Heart left ventricle (tissue), 16 donors: Measurements from ENCODE around the gene LRRC74B. TPM values are rescaled to one million over a fixed set of nuclear protein-coding genes. Genes with fewer than 3 reads are reported as not detected.

Source experiments
- ATAC-seq, 4 donors: fragments of 200-7000 bp; cut with Tn5 transposase; one replicate each; pipeline ENCODE4 v1.9.1; 2020 to 2022; ENCODE audit warnings: moderate library complexity in 4 of 4, mild to moderate bottlenecking in 3 of 4, moderate number of reproducible peaks in 1 of 4
- DNase-seq, 5 donors: peaks; one replicate each; pipeline ENCODE4 v3.0.0-alpha.2; 2020
- H3K27ac ChIP-seq, 12 donors: fragments of 200-600 bp; sonication (generic) in 4 of 12; one replicate each; pipeline versions ENCODE4 v1.5.0 to v1.8.0; 2016 to 2022; ENCODE audit warnings: mild to moderate bottlenecking in 2 of 12
- H3K27me3 ChIP-seq, 9 donors: fragments of 200-600 bp; sonication (generic) in 2 of 9; one replicate each; pipeline versions ENCODE4 v1.5.1 to v1.8.0; 2016 to 2022; ENCODE audit warnings: mild to moderate bottlenecking in 3 of 9
- H3K36me3 ChIP-seq, 9 donors: fragments of 200-600 bp; sonication (generic) in 2 of 9; one replicate each; pipeline versions ENCODE4 v1.5.0 to v1.8.0; 2018 to 2022; ENCODE audit warnings: mild to moderate bottlenecking in 2 of 9
- H3K4me1 ChIP-seq, 12 donors: fragments of 200-600 bp; sonication (generic) in 4 of 12; one replicate each; pipeline versions ENCODE4 v1.5.0 to v1.8.0; 2016 to 2022; ENCODE audit warnings: mild to moderate bottlenecking in 3 of 12
- H3K4me3 ChIP-seq, 12 donors: fragments of 200-600 bp; sonication (generic) in 4 of 12; one replicate each; pipeline versions ENCODE4 v1.5.0 to v1.8.0; 2017 to 2022; ENCODE audit warnings: mild to moderate bottlenecking in 9 of 12, moderate library complexity in 4 of 12
- H3K9me3 ChIP-seq, 12 donors: fragments of 200-600 bp; sonication (generic) in 4 of 12; one replicate each; pipeline versions ENCODE4 v1.5.0 to v1.8.0; 2016 to 2022; ENCODE audit warnings: mild to moderate bottlenecking in 1 of 12
- CTCF ChIP-seq, 12 donors: fragments of 200-600 bp; sonication (generic) in 4 of 12; IDR thresholded peaks; one replicate each; pipeline versions ENCODE4 v1.5.0 to v1.8.0; 2018 to 2022; ENCODE audit warnings: antibody characterized with exemption in 12 of 12, mild to moderate bottlenecking in 5 of 12
- POLR2A ChIP-seq, 2 donors: fragments of 450-650 bp; IDR thresholded peaks; one replicate each; pipeline ENCODE4 v1.6.1; 2017; ENCODE audit warnings: antibody characterized with exemption in 2 of 2, mild to moderate bottlenecking in 2 of 2, moderate library complexity in 2 of 2
- WGBS, 4 donors: extraction: QIAGEN DNeasy Blood & Tissue Kit in 2 of 4; methylation state at CpG; one replicate each; pipeline versions ENCODE4 v1.1.5 to v1.1.7; 2013 to 2018; 5-methylcytosine and 5-hydroxymethylcytosine counted together
- intact Hi-C, 10 donors: fragments of 100-400 bp; cut with DNase I; formaldehyde crosslinking; loops; one replicate each; pipeline versions ENCODE4 v1.11.1 to v1.14.2; 2022
- polyA plus RNA-seq, 2 donors: library from polyadenylated mRNA; stranded (reverse); fragments of 200-250 nt; gene quantifications; one replicate each; pipeline ENCODE4 v1.2.3, GENCODE V29; 2013
- total RNA-seq, 9 donors: library from RNA; depleted of rRNA in 2 of 9; stranded (reverse); fragments of >200 nt in 2 of 9; fragmentation: NEBNext Ultra II Directional in 3 of 9; extraction: Animal tissue kit (Norgen Biotek cat#: 25700) in 3 of 9; gene quantifications; one replicate each; pipeline versions ENCODE4 v1.1.0 to v1.2.4, GENCODE V29; 2016 to 2023
- donor health status: ischemic (EF 13 %, LVEDD 7.1; RV severe dilation, severe dysfunction).
- donor health status: healthy with polysubstance abuse.
- donor health status: DM: no; HTN: yes; CAD: no.
- donor health status: DM: no; HTN: no; CAD: no.
- donor health status: ischemic (EF 25% LVEDD 6.9; RV normal size, moderate dysfunction).
- donor health status: ischemic (EF 25% LVEDD 5.7; RV mildly dilated, moderate dysfunction).
- donor health status: healthy.
- donor health status: DM: yes; HTN: yes; CAD: no.
- donor health status: ischemic (EF 35%, LVEDD 5.7; RV mildly dilated, moderate dysfunction).
- donor health status: nonischemic (EF 11% LVEDD 7.7; RV severe dilation, severe dysfunction).
- donor health status: DM: yes; HTN: yes; CAD: no.
- donor health status: PGD.
- donor health status: ischemic (EF 29% LVEDD 5.4; RV normal size, mild dysfunction).
- donor health status: nonischemic (EF 23%, LVEDD 6.1; RV moderate dilation, normal function).

LRRC74B gene
- total and polyA plus RNA-seq, 11 donors, result not detected

DNA sequence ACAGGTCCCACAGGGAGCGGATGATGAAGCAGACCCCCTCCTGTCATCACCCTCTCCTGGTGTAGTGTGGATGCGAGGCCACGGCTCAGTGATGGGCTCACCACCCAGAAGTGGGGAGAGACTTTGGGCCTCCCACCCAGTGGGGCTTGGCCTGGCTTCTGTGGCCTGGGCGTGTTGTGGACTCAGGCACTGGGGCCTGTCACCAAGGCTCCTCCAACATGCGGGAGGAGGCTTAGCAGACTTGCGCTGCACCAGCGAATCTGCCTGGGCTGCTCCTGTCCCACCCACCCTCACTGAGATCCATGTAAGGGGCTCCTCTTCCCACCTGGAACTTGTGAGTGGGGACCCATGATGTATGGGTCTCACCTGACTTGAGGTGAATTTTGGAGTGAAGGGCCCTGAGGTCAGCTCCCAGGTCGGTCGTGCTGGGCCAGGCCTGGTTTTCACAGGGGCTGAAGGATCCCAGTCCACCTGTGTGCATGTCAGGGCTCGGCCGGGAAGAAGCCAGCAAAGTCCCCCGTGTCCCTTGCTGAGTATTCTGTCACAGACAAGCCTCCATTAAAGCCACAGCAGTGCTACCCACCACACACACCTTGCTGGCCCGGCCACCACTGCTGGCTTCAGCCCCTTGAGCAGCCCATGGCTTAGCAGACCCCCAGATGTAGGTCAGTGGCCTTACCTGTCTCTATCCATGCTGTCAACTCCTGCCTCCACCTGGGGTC, 48.0 kb upstream of the LRRC74B start:
- peaks cover 0 to 75% (median 54%) of the 10 kb centered on the region in 9 donors for H3K36me3 ChIP-seq
- TF ChIP-seq CTCF (IDR thresholded peaks at IDR 0.05) (no peak), POLR2A (IDR thresholded peaks at IDR 0.05) (no peak)
- ATAC-seq, result no peak
- H3K27ac ChIP-seq, result no peak overlapping the region
- H3K27me3 ChIP-seq, result no peaks in the 10 kb centered on the region
- H3K9me3 ChIP-seq, result no peaks in the 10 kb centered on the region
- WGBS, 4 donors, result 80 to 88% (median 82%) methylated on average over 8 to 13 of the region's 13 CpGs
- intact Hi-C loops, result loop anchor here in 1 of 10 donors (10.0 kb wide), 1 partner anchor 83 kb away; the partner anchor contains the start of gene CRKL
- DNase-seq, result peak in 1 of 5 donors; percentile 6
- peaks cover 3 to 23% (median 18%) of the 10 kb centered on the region in 12 donors for H3K4me1 ChIP-seq
- H3K4me3 ChIP-seq, result no peak overlapping the region

- Histone ChIP-seq H3K27me3 (no peaks in the 10 kb centered on the region), H3K4me3 (no peak overlapping the region), H3K9me3 (no peaks in the 10 kb centered on the region), H3K36me3 (peaks cover 0 to 65% (median 49%) of the 10 kb centered on the region in 9 donors), H3K4me1 (peaks cover 3 to 33% (median 27%) of the 10 kb centered on the region in 12 donors), H3K27ac (no peak overlapping the region)
- ATAC-seq, result no peak
- no peak for TF ChIP-seq POLR2A (IDR thresholded peaks at IDR 0.05)
- no peak for TF ChIP-seq CTCF (IDR thresholded peaks at IDR 0.05)
- intact Hi-C loops, result loop anchor here in 1 of 10 donors (10.0 kb wide), 1 partner anchor 84 kb away; the partner anchor contains the start of gene CRKL
- WGBS, 4 donors, result 70 to 79% (median 71%) methylated on average over 6 to 7 of the region's 7 CpGs
- no peak for DNase-seq
Observed at GRCh38 chr22:20998411-20999336, 47.1 kb upstream of the LRRC74B start.

DNA sequence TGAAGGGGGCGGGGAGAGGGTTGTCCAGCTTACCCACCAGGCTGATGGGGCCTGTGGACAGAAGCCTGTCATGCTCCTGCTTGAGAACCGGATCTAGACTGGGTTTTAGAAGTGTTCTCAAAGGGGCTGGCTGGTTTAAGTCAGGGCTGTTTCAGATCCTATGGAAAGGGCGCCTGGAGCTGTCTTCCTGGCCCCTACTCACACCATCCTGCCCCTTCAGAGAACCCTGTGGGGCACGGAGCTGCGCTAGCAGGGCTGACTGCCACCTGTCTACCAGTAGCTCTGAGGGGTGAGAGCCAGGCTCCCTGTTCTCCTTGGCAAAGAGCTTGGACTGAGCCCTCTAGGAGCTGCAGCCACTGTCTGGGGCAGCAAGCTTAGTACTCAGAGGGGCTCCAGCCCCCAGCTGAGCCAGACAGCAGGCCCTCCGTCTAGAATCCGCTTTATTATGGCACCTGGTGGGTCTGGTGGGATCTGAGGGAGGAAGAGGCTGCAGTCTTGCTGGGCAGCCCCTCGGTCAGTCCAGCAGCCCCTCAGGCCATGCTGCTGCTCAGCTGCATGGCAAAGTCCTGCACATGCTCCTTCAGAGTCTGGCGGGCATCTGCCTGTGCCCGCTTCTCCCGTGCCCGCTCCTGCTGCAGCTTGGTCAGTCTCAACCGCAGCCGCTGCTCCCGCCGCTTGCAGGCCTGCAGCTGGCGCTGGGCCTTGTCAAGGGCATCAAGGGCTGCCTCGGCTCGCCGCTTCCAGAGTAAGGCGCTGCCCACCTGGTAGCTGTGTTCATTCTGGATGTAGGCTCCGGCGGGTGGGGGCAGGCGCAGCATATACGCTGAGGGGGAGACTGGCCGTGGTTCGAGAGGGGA, 46.2 kb upstream of the LRRC74B start:
- Histone ChIP-seq H3K9me3 (no peaks in the 10 kb centered on the region), H3K36me3 (peaks cover 0 to 56% (median 42%) of the 10 kb centered on the region in 9 donors), H3K27ac (peak overlapping the region in 1 of 12 donors; percentile 98), H3K27me3 (no peaks in the 10 kb centered on the region), H3K4me1 (peaks cover 3 to 36% (median 30%) of the 10 kb centered on the region in 12 donors), H3K4me3 (peak overlapping the region in 2 of 12 donors; percentile 79 to 81)
- intact Hi-C loops, result loop anchor here in 4 of 10 donors (2.0 to 10.0 kb wide), 4 partner anchors 19 to 145 kb away; partner anchors contain the start of genes CRKL (in 2 of the 4), PI4KA (in 2 of the 4) and SNAP29 (in 2 of the 4)
- DNase-seq (peak in 1 of 5 donors; percentile 5), ATAC-seq (no peak)
- 89 to 93% (median 91%) methylated on average over 21 to 27 of the region's 27 CpGs for WGBS, 4 donors
- no peak for TF ChIP-seq CTCF (IDR thresholded peaks at IDR 0.05)
- no peak for TF ChIP-seq POLR2A (IDR thresholded peaks at IDR 0.05)
